ENCODE measurements around the gene EID2.

- TF ChIP-seq CTCF (IDR thresholded peaks at IDR 0.05), result no peak
- TF ChIP-seq POLR2A (IDR thresholded peaks at IDR 0.05), result no peak
Observed at GRCh38 chr19:39516270-39516669, 23.7 kb downstream of the EID2 start.

Data from upper lobe of left lung (tissue), 4 donors.